Activated CD8-positive, alpha-beta memory T cell treated with anti-CD3 and anti-CD28 coated beads for 4 hours (primary cell): Measurements from ENCODE around the gene WDTC1.

Source experiments
- DNase-seq, 2 donors: peaks; one replicate each; pipeline ENCODE4 v3.0.0-alpha.2; 2020; ENCODE audit warnings: low read depth in 2 of 2

WDTC1 gene

DNA sequence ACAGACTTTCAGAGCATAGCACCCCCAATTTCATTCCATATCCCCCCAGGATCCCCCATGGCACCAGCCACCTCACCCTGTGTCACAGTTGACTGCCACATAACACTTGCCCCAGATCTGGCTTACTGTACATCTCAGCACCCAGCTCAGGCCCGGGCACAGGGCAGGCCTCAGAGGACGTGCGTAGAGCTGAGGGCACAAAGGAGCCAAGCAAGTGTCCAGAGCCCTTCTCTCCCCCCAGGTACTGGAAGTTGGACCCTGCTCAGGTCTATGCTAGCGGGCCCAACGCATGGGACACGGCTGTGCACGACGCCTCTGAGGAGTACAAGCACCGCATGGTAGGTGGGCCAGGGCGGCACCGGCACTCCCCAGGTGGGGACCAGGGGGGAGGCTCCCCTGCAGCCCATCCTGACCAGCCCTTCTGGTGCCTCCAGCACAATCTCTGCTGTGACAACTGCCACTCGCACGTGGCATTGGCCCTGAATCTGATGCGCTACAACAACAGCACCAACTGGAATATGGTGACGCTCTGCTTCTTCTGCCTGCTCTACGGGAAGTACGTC is 99.4 kb downstream of the WDTC1 start:
- no peak for DNase-seq

DNA sequence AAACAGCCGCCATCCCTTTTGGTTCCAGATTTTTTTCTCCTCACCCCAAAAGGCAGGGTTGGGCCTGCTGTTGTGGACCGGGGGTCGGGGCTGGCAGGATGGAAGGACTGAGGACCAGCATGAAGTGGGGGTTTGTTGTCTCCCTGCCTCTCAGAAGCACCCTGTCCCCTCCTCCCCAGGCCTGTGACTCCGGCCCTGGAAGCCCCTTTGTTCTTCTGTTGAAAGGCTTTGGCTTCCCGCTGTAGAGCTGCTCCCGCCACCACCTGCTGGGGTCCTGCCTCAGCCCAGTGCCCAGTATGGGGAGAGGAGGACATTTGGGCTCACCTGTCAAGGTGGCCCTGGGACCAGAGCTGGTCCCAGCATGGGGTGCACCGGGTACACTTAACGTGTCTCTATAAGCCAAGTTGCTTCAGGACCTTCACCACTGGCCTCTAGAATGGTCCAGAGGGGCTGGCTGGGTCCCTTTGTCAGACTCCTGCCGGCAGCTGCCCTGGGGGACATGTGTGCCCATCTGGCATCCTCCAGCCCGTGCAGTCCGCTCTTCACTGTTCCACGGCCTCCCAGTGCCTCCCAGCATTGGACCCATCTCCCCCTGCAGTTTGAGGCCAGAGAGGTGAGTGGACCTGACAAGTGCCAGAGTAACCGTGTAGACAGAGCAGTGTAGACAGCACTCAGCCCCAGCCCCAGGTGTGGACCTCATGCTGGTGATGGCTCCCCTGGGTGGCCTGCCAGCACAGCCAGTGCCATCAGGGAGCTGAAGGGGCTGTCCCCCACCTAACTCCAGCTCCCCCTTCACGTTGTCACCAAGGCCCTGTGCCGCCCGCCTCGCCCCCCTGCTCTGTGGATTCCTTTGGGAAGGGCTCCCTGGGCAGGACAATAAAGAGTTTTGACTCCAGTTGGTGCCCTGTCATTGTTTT is 101.3 kb downstream of the WDTC1 start:
- no peak for DNase-seq

DNA sequence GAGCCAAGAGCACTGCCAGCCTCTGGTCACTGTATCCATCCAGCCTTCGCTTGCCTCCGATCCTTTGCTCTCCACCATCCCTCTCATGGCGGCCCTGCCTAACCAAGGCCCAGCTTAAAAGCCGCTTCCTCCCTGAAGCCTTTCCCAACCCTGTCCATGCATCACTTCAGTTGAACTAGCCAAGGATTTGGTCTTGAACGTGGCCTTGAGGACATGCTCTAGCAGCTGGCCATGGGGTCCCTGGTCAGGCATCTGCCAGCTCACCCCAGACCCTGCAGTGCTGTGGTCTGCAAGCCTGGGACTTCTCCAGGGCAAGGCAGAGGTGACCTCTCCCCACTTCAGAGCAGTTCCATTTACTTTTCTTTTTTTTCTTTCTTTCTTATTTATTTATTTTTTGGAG is 102.3 kb downstream of the WDTC1 start:
- DNase-seq: no peak

GRCh38 chr1:27338751-27339150 is 104.3 kb downstream of the WDTC1 start:
- DNase-seq: no peak

DNA sequence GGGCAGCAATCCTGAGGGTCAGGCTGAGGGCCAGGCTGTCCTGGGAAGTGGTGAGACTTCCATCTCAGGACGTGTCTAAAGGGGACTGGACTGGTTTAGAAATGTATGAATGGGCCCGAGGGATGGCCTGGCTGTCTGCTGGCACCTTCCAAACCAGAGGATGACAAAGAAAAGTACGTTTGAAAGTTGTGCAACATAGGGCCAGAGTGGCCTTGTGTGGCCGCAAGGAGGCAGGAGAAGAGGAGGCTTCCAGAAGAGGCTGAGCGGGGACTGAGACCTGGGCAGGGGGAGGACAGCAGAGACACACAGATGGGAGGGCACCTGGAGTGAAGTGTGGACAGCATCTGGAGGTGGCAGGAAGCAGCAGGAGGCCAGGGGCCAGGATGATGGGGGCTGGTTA is 104.8 kb downstream of the WDTC1 start:
- no peak for DNase-seq

- no peak for DNase-seq
Observed at GRCh38 chr1:27341525-27342252, 107.3 kb downstream of the WDTC1 start, which contains the start of gene SYTL1. Gene SYTL1 (plus strand): TSS chr1:27342022. CDS start chr1:27345335, 3,313 bp downstream.

- DNase-seq: no peak
Observed at GRCh38 chr1:27342391-27342777, 108.0 kb downstream of the WDTC1 start.

DNA sequence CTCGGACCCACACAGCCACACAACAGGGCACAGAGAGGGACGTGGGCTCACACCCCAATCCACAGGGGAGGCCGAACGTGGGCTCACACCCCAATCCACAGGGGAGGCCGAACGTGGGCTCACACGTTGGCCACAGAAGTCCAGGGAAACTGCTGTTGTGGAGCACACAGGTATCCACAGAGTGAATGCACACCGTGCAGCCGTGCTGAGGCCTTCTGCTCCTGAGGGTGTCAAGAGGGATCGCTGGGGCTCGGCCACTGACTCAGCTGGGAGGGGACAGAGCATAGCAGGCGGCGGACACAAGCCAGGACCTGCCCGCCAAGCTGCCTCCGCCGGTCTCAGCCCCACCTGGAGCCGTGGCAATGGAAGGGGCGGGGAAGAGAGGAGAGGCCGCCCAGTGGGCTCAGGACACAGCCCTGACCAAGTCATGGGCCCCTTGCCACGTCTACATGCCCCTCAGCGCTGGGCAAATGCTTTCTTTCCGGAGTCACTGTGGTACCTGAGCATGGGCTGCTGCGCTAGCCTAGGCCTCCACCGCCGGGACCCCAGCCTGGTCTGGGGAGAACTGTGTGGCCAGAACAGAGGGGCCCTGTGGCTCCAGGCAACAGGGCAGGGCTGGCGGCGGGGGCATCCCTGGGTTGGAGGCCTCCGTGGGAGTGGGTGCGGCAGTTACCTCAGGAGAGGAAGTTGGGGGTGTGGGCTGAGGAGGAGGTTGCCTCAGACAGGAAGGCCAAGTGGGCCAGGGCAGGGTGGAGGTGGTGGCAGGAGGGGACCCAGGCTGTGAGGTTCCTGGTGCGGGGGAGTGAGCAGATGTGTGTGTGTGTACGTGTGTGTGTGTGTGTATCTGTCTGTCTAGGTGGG is 108.6 kb downstream of the WDTC1 start:
- DNase-seq: peak; percentile 59 to 79

DNA sequence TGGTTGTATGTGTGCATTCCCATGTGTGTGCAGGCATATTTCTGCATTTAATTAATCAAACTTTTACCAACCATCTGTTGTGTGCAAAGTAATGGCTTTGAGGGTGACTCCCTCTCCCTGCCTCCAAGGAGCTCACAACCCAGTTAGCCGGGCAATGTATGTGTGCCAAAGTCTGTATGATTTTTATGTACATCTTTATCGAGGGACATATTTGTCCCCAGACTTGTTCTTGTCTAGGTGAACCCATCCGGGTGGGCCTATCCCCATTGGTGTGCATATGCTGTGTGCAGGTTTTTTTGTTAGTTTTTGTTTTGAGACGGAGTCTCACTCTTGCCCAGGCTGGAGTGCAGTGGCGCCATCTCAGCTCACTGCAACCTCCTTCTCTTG is 109.2 kb downstream of the WDTC1 start:
- no peak for DNase-seq

- no peak for DNase-seq
Observed at GRCh38 chr1:27345272-27345671, 110.8 kb downstream of the WDTC1 start.

- DNase-seq: no peak
Observed at GRCh38 chr1:27346357-27346756, 111.9 kb downstream of the WDTC1 start.

DNA sequence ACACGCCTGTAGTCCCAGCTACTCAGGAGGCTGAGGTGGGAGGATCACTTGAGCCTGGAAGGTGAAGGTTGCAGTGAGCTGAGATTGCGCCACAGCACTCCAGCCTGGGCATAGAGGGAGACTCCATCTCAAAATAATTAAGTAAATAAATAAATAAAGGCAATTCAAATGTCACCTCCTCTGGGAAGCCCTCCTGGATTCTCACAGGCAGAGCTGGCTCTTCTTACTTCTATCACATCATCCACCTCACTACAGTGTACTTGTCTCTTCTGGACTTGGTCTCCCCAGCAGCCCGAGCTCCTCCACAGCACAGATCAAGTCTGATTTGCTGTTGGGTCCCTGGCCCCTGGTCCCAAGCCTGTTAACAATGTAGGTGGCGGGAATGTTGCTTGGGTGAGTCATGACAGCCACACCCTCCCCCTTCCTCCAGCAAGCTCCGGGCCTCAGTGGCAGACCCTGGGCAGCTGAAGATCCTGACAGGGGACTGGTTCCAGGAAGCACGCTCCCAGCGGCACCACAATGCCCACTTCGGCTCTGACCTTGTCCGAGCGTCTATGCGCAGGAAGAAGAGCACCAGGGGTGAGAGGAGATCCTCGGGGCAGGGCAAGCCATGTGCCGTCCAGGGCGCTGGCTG is 112.7 kb downstream of the WDTC1 start:
- DNase-seq: no peak

DNA sequence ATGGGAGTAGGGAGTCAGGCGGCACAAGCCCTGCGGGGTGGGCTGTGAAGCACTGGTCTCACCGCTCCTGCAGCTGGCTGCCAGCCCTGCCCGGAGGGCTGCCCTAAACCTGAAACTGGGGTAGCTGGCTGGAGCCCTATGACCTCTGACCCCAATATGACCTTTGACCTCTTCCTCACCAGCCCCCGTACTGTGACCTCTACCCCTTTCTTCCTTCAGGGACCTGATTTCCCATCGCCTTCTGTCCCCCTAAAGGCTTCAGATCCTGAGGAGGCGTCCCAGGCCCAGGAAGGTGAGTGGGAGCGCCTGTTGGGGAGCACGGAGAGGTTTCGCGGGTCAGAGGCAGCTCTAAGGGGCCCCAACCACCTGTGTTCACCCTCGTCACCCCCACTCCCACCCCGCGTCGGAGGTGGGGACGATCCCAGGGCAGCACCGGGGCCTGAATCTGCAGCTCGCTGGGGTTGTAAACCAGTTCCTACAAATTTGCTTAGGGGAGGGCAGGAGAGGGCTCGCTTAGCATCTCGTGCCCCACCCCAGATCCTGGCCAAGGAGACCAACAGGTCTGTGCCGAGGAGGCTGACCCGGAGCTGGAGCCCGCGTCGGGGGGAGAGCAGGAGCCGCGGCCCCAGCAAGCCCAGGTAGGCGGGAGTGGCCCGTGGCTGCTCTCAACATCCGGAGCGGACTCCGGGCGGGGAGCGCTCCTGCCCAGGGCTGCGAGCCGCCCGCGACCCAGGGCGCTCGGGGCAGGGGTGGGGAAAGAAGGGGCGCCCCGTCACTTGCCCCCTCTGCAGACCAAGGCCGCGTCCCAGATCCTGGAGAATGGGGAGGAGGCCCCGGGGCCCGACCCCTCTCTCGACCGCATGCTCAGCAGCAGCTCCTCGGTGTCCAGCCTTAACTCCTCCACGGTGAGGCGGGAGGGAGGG is 114.7 kb downstream of the WDTC1 start:
- DNase-seq: no peak

DNA sequence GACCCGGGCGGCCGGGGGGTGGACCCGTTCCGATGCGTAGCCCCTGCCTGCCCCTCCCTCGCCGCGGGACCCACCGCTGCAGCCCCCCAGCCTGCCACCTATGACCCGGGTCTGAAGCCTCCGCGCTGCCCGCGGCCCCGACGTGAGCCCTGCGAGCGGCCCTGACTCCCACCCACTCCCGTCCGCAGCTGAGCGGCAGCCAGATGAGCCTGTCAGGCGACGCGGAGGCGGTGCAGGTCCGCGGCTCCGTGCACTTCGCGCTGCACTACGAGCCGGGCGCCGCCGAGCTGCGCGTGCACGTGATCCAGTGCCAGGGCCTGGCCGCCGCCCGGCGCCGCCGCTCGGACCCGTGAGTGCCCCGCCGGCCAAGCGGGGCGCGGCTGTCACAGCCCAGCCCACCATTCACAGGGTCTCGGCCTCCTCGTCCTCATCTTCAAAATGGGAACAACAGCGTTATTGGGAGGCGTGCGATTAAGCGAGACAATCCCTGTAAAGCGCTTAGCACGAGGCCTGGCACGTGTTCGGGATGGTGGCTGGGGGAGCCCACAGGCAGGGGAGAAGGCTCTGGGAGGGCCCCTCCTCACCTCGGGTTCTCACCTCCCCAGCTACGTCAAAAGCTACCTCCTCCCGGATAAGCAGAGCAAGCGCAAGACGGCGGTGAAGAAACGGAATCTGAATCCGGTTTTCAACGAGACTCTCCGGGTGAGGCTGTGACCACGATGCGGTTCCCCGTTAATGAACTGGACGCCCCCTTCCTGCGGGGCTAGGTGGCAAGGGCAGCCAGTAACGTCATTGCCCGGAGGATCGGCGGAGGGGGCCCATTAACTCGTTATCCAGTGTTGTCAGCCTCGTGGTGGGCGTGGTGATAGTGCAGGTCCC is 115.6 kb downstream of the WDTC1 start:
- no peak for DNase-seq

DNA sequence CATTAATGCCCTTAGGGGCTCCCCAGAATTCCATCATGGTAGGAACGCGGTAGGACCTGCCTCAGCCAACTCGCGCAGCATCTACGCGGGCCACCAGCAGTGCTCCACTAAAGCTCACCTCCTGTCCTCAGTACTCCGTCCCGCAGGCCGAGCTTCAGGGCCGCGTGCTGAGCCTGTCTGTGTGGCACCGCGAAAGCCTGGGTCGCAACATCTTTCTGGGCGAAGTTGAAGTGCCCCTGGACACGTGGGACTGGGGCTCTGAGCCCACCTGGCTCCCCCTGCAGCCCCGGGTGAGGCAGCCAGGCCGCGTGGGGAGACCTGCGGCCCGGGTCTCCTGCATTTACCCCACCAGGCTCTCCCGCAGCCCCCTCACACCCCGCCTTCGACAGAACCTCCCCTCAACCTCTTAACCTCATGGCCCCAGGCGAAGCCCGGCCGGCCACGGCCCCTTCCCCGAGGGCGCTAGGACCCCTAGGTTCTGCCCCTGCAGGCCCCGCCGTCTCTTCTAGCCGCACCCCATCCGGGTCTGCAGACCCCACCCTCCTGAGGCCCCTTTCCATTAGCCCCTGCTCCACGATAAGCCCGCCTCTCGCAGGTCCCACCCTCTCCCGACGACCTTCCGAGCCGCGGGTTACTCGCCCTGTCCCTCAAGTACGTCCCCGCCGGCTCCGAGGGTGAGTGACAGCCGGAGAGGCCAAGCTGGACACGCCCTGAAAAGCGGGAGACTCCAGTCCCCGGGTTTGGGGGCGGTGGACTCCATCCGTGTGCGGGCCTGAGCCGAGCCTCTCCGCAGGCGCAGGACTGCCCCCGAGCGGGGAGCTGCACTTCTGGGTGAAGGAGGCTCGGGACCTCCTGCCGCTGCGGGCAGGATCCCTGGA is 116.5 kb downstream of the WDTC1 start:
- no peak for DNase-seq

DNA sequence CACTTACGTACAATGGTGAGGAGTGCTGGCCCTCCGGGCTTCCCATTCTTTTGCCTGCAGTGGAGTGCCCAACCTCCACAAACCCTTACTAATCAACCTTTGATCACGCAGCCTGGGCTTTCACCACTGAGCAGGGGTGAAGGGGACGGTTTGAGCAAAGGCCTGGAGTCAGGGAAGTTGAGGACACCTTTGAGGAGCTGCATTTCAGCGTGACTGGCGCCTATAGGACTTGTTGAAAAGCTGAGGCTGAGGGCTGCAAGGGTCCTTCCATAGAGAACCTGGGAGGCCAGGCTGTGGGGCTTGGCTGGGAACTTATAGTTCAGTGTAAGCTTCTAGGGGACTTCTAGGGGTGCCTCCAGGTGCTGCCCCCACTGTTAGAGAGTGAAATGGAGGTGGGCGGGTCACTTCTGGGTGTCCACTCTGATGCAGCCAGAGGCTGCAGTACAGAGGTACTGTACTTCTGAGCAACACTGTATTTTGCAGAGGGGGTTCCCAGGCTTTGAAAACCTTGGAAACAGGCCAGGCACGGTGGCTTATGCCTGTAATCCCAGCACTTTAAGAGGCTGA is 117.2 kb downstream of the WDTC1 start:
- DNase-seq: no peak

GRCh38 chr1:27353166-27353565 is 118.7 kb downstream of the WDTC1 start:
- no peak for DNase-seq

DNA sequence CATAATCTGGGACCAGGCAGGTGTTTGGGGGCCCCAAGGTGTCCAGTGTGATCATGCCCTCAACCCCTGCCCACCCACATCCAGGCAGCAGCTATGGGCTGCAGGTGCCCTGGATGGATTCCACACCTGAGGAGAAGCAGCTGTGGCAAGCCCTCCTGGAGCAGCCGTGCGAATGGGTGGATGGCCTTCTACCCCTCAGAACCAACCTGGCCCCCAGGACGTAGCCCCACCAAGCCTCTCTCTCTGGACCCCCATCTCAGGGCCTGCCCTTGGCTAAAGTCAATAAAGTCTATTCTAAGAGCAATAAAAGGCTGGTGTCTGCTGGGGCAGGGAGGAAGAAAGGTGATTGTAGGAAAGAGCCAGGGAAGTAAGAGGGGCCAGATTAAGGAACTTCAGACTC is 119.2 kb downstream of the WDTC1 start:
- DNase-seq: no peak
